H9 (cell line): ENCODE results near the gene DES. TPM values are rescaled to one million over a fixed set of nuclear protein-coding genes. Genes with fewer than 3 reads are reported as not detected.

Source experiments
- DNase-seq: peaks from one replicate; pipeline ENCODE4 v3.0.0-alpha.2; 2017
- H2AFZ ChIP-seq: one replicate; pipeline ENCODE4 v1.6.1; 2013; ENCODE audit warnings: mild to moderate bottlenecking, low read length, control low read depth, moderate library complexity
- H2AK5ac ChIP-seq: 2 replicates; pipeline ENCODE4 v1.6.1; 2013; ENCODE audit warnings: low read length, control low read depth, mixed read lengths; ENCODE audit not compliant: insufficient read length
- H2BK120ac ChIP-seq: one replicate; pipeline ENCODE4 v1.6.1; 2013; ENCODE audit warnings: low read depth, mild to moderate bottlenecking, low read length, control low read depth, inconsistent platforms; ENCODE audit not compliant: poor library complexity, severe bottlenecking
- H2BK12ac ChIP-seq: 2 replicates; pipeline ENCODE4 v1.6.1; 2013; ENCODE audit warnings: low read length, control low read depth, mixed read lengths, low read depth; ENCODE audit not compliant: insufficient read length
- H2BK15ac ChIP-seq: 2 replicates; pipeline ENCODE4 v1.6.1; 2013; ENCODE audit warnings: low read depth, low read length, control low read depth
- H2BK20ac ChIP-seq: one replicate; pipeline ENCODE4 v1.6.1; 2013; ENCODE audit warnings: low read depth, mild to moderate bottlenecking, low read length, control low read depth, inconsistent platforms; ENCODE audit not compliant: poor library complexity, severe bottlenecking
- H2BK5ac ChIP-seq: 2 replicates; pipeline ENCODE4 v1.6.1; 2013; ENCODE audit warnings: low read length, control low read depth, mixed read lengths; ENCODE audit not compliant: insufficient read length
- H3K14ac ChIP-seq: 2 replicates; pipeline ENCODE4 v1.6.1; 2013; ENCODE audit warnings: low read length, control low read depth; ENCODE audit not compliant: insufficient read depth
- H3K18ac ChIP-seq: 2 replicates; pipeline ENCODE4 v1.6.1; 2013; ENCODE audit warnings: low read depth, mild to moderate bottlenecking, mixed read lengths, low read length, control low read depth; ENCODE audit not compliant: insufficient read length
- H3K23ac ChIP-seq: 2 replicates; pipeline ENCODE4 v1.6.1; 2013; ENCODE audit warnings: low read length, control low read depth, mixed read lengths, low read depth; ENCODE audit not compliant: insufficient read length
- H3K23me2 ChIP-seq: 2 replicates; pipeline ENCODE4 v1.6.1; 2013; ENCODE audit warnings: low read depth, mild to moderate bottlenecking, mixed read lengths, low read length, control low read depth; ENCODE audit not compliant: insufficient read length, poor library complexity, severe bottlenecking
- H3K27ac ChIP-seq: 2 replicates; pipeline ENCODE4 v1.5.1; 2013; ENCODE audit warnings: low read length, control low read depth, mixed read lengths, low read depth; ENCODE audit not compliant: insufficient read length
- H3K27me3 ChIP-seq: 2 replicates; pipeline ENCODE4 v1.6.1; 2013; ENCODE audit warnings: low read length, control low read depth, inconsistent platforms; ENCODE audit not compliant: insufficient read depth
- H3K4ac ChIP-seq: 2 replicates; pipeline ENCODE4 v1.6.1; 2013; ENCODE audit warnings: low read depth, mild to moderate bottlenecking, control low read depth, inconsistent platforms, low read length, moderate library complexity
- H3K4me1 ChIP-seq: 2 replicates; pipeline ENCODE4 v1.6.1; 2013; ENCODE audit warnings: low read length, control low read depth, inconsistent platforms; ENCODE audit not compliant: insufficient read depth
- H3K4me2 ChIP-seq: 2 replicates; pipeline ENCODE4 v1.6.1; 2013; ENCODE audit warnings: low read length, control low read depth, mixed read lengths; ENCODE audit not compliant: insufficient read length, insufficient read depth
- H3K56ac ChIP-seq: 2 replicates; pipeline ENCODE4 v1.6.1; 2013; ENCODE audit warnings: low read depth, mild to moderate bottlenecking, mixed read lengths, low read length, control low read depth; ENCODE audit not compliant: insufficient read length
- H3K79me1 ChIP-seq: 2 replicates; pipeline ENCODE4 v1.6.1; 2013; ENCODE audit warnings: low read depth, mild to moderate bottlenecking, moderate library complexity, low read length, control low read depth, inconsistent platforms; ENCODE audit not compliant: insufficient read depth, poor library complexity, severe bottlenecking
- H3K79me2 ChIP-seq: 2 replicates; pipeline ENCODE4 v1.6.1; 2013; ENCODE audit warnings: low read length, control low read depth, inconsistent platforms; ENCODE audit not compliant: insufficient read depth
- H3K9ac ChIP-seq: 2 replicates; pipeline ENCODE4 v1.6.1; 2013; ENCODE audit warnings: low read length, control low read depth, mixed read lengths; ENCODE audit not compliant: insufficient read length; ENCODE audit errors: extremely low read depth
- H3K9me3 ChIP-seq: one replicate; pipeline ENCODE4 v1.6.1; 2013; ENCODE audit warnings: low read depth, low read length, inconsistent platforms; ENCODE audit not compliant: control insufficient read depth
- H3T11ph ChIP-seq: one replicate; pipeline ENCODE4 v1.6.1; 2013; ENCODE audit warnings: mild to moderate bottlenecking, low read length, control low read depth, inconsistent platforms
- H4K20me1 ChIP-seq: one replicate; pipeline ENCODE4 v1.6.1; 2013; ENCODE audit not compliant: control insufficient read depth, insufficient read length, insufficient read depth
- H4K5ac ChIP-seq: 2 replicates; pipeline ENCODE4 v1.6.1; 2013; ENCODE audit warnings: low read depth, mild to moderate bottlenecking, mixed read lengths, low read length, control low read depth; ENCODE audit not compliant: insufficient read length
- H4K8ac ChIP-seq: replicated peaks from 2 replicates; pipeline ENCODE4 v1.6.1; 2013; ENCODE audit warnings: low read length, control low read depth, mixed read lengths, low read depth; ENCODE audit not compliant: insufficient read length
- H4K91ac ChIP-seq: 2 replicates; pipeline ENCODE4 v1.6.1; 2013; ENCODE audit warnings: low read depth, mild to moderate bottlenecking, moderate library complexity, mixed read lengths, low read length, control low read depth; ENCODE audit not compliant: insufficient read length
- H3K27ac Mint-ChIP-seq, 3 experiments: 2 replicates in 2 of 3; 3 replicates in 1 of 3; pipeline ENCODE4 v1.8.0; 2020 to 2021; ENCODE audit warnings: mixed read lengths in 3 of 3, mild to moderate bottlenecking in 1 of 3, moderate library complexity in 1 of 3
- H3K27me3 Mint-ChIP-seq: 2 replicates; pipeline ENCODE4 v1.8.0; 2021; ENCODE audit warnings: low read depth, mild to moderate bottlenecking, moderate library complexity, mixed read lengths
- H3K36me3 Mint-ChIP-seq, 3 experiments: 2 replicates in 2 of 3; 3 replicates in 1 of 3; pipeline ENCODE4 v1.8.0; 2020 to 2021; ENCODE audit warnings: low read depth in 3 of 3, mixed read lengths in 3 of 3; ENCODE audit not compliant: insufficient read depth in 1 of 3
- H3K4me1 Mint-ChIP-seq, 2 experiments: 2 replicates each; pipeline ENCODE4 v1.8.0; 2020; ENCODE audit warnings: mixed read lengths in 2 of 2
- H3K4me3 Mint-ChIP-seq, 2 experiments: 2 replicates in 1 of 2; 3 replicates in 1 of 2; pipeline ENCODE4 v1.8.0; 2020 to 2021; ENCODE audit warnings: mild to moderate bottlenecking in 2 of 2, mixed read lengths in 2 of 2, moderate library complexity in 1 of 2
- H3K9me3 Mint-ChIP-seq, 2 experiments: 2 replicates in 1 of 2; 3 replicates in 1 of 2; pipeline ENCODE4 v1.8.0; 2020; ENCODE audit warnings: mild to moderate bottlenecking in 2 of 2, mixed read lengths in 2 of 2, moderate library complexity in 1 of 2
- CTCF ChIP-seq: fragments of 200-600 bp; sonication (generic); conservative IDR thresholded peaks from 3 replicates; pipeline ENCODE4 v1.8.0; 2021; ENCODE audit warnings: antibody characterized with exemption, mild to moderate bottlenecking
- WGBS: extraction: QIAGEN DNeasy Blood & Tissue Kit; methylation state at CpG from one replicate; pipeline ENCODE4 v1.1.7; 2013; ENCODE audit warnings: missing lambda C conversion rate, low lambda C conversion rate, mixed read lengths; ENCODE audit not compliant: insufficient read length; ENCODE audit errors: extremely low coverage; 5-methylcytosine and 5-hydroxymethylcytosine counted together
- total RNA-seq: library from RNA; stranded (reverse); gene quantifications from 2 replicates; pipeline ENCODE4 v1.2.1, GENCODE V29; 2021

DES gene
- total RNA-seq, 1 experiment from 2014 or later = 4.6 TPM

- no peaks in the 10 kb centered on the region for H3K9me3 Mint-ChIP-seq
- no peak overlapping the region for H3K4ac ChIP-seq
- no peak overlapping the region for H3K4me3 Mint-ChIP-seq
- no peak overlapping the region for H4K8ac ChIP-seq
- H3K9ac ChIP-seq = no peak overlapping the region
- no peak overlapping the region for H3K23ac ChIP-seq
- TF ChIP-seq CTCF = no peak
- H3K4me1 Mint-ChIP-seq = peaks cover 10 to 12% of the 10 kb centered on the region in 2 experiments
- no peak overlapping the region for H3K4me2 ChIP-seq
- no peak for DNase-seq
- no peaks in the 10 kb centered on the region for H3K79me1 ChIP-seq
- H3K23me2 ChIP-seq = peaks cover 8% of the 10 kb centered on the region
- no peak overlapping the region for H2BK120ac ChIP-seq
- H3K79me2 ChIP-seq = no peaks in the 10 kb centered on the region
- no peak overlapping the region for H3K18ac ChIP-seq
- no peak overlapping the region for H4K91ac ChIP-seq
- no peak overlapping the region for H3T11ph ChIP-seq
- WGBS = no CpG with 5 or more reads among the region's 5 CpGs
- no peak overlapping the region for H3K56ac ChIP-seq
- no peak overlapping the region for H2BK12ac ChIP-seq
- H3K14ac ChIP-seq = no peak overlapping the region
- no peak overlapping the region for H2BK15ac ChIP-seq
- no peak overlapping the region for H2AK5ac ChIP-seq
- H3K36me3 Mint-ChIP-seq = no peaks in the 10 kb centered on the region
- H3K4me1 ChIP-seq = peaks cover 2% of the 10 kb centered on the region; the same call in 1 of the 2 replicates
- H3K27me3 ChIP-seq = peaks cover 5% of the 10 kb centered on the region; the same call in 1 of the 2 replicates
- no peak overlapping the region for H2AFZ ChIP-seq
- no peak overlapping the region for H2BK20ac ChIP-seq
- H3K27me3 Mint-ChIP-seq = peaks cover 28% of the 10 kb centered on the region
- no peak overlapping the region for H3K27ac ChIP-seq
- H4K5ac ChIP-seq = no peak overlapping the region
- H4K20me1 ChIP-seq = no peaks in the 10 kb centered on the region
- no peak overlapping the region for H2BK5ac ChIP-seq
- no peaks in the 10 kb centered on the region for H3K9me3 ChIP-seq
- no peak overlapping the region for H3K27ac Mint-ChIP-seq
Observed at GRCh38 chr2:219436491-219436890, 18.3 kb downstream of the DES start.
